Brain microvascular endothelial cell (primary cell): ENCODE data around the gene TKTL2.

Experiments
- DNase-seq: peaks from one replicate; pipeline ENCODE4 v3.0.0-alpha.2; 2020
- H3K27ac ChIP-seq: fragments of 250-450 bp; sonication (Bioruptor Pico); 2 replicates; pipeline ENCODE4 v1.5.1; 2020; ENCODE audit warnings: mild to moderate bottlenecking, moderate library complexity
- H3K27me3 ChIP-seq: fragments of 250-450 bp; sonication (Bioruptor Pico); replicated peaks from 2 replicates; pipeline ENCODE4 v1.5.1; 2020; ENCODE audit warnings: mild to moderate bottlenecking
- H3K36me3 ChIP-seq: fragments of 250-450 bp; sonication (Bioruptor Pico); replicated peaks from 2 replicates; pipeline ENCODE4 v1.5.1; 2020; ENCODE audit warnings: mild to moderate bottlenecking
- H3K4me3 ChIP-seq: 2 replicates; pipeline ENCODE4 v1.5.1; 2011; ENCODE audit warnings: low read depth, mild to moderate bottlenecking, control low read depth, low read length, moderate library complexity
- CTCF ChIP-seq: IDR thresholded peaks from 2 replicates; pipeline ENCODE4 v1.5.1; 2011; ENCODE audit warnings: low read depth, mild to moderate bottlenecking, moderate library complexity, low read length, control low read depth, inconsistent platforms; ENCODE audit errors: missing control alignments
- in situ Hi-C: cut with HindIII; loops from 2 replicates; pipeline ENCODE4 v1.10.0; 2017; ENCODE audit warnings: low sequenced_read_pairs, low pct_ligation_motif_present

The TKTL2 gene

GRCh38 chr4:163473576-163473975 is at the start of gene TKTL2:
TSS of gene TKTL2 (minus strand) at chr4:163473754. CDS start at chr4:163473734, 20 bp downstream.
- H3K36me3 ChIP-seq = no peaks in the 10 kb centered on the region
- in situ Hi-C loops = no loop called here
- DNase-seq = no peak
- no peak within 1 kb of the TSS for H3K27ac ChIP-seq
- no peaks in the 10 kb centered on the region for H3K27me3 ChIP-seq
- no peak within 1 kb of the TSS for H3K4me3 ChIP-seq
- no peak for TF ChIP-seq CTCF

- H3K36me3 ChIP-seq = peaks cover 8% of the 10 kb centered on the region
- in situ Hi-C loops = no loop called here
- no peak overlapping the region for H3K27ac ChIP-seq
- DNase-seq = no peak
- H3K4me3 ChIP-seq = no peak overlapping the region
- no peaks in the 10 kb centered on the region for H3K27me3 ChIP-seq
- no peak for TF ChIP-seq CTCF
These were observed 41.6 kb upstream of the TKTL2 start for GRCh38 chr4:163515198-163515597.

- no peak overlapping the region for H3K4me3 ChIP-seq
- no peak for TF ChIP-seq CTCF
- no peak overlapping the region for H3K27ac ChIP-seq
- no peak for DNase-seq
- in situ Hi-C loops = no loop called here
- H3K27me3 ChIP-seq = no peaks in the 10 kb centered on the region
- peaks cover 5% of the 10 kb centered on the region for H3K36me3 ChIP-seq
These were observed 31.8 kb upstream of the TKTL2 start for GRCh38 chr4:163505374-163505773.

GRCh38 chr4:163500586-163500985 is 27.0 kb upstream of the TKTL2 start:
- DNase-seq = no peak
- no peak overlapping the region for H3K4me3 ChIP-seq

GRCh38 chr4:163495900-163496299 is 22.3 kb upstream of the TKTL2 start:
- DNase-seq = no peak
- no peaks in the 10 kb centered on the region for H3K36me3 ChIP-seq
- in situ Hi-C loops = no loop called here

More at GRCh38 chr4:163500586-163500985, 27.0 kb upstream of the TKTL2 start:
- in situ Hi-C loops = no loop called here
- Histone ChIP-seq H3K36me3 (no peaks in the 10 kb centered on the region), H3K27me3 (no peaks in the 10 kb centered on the region), H3K27ac (no peak overlapping the region)
- TF ChIP-seq CTCF = no peak

More at GRCh38 chr4:163495900-163496299, 22.3 kb upstream of the TKTL2 start:
- Histone ChIP-seq H3K27ac (no peak overlapping the region), H3K27me3 (no peaks in the 10 kb centered on the region), H3K4me3 (peak overlapping the region; percentile 93)
- no peak for TF ChIP-seq CTCF
